GM12878 (cell line): ENCODE measurements around the gene EEF1AKMT3. TPM values are rescaled to one million over a fixed set of nuclear protein-coding genes. Genes with fewer than 3 reads are reported as not detected.
A peak's percentile ranks its signal among the peaks of the same experiment; 100 is the strongest.

Experiments used
- ATAC-seq: fragments of 200-7000 bp; cut with Tn5 transposase; 3 replicates; pipeline ENCODE4 v1.9.1; 2020; ENCODE audit warnings: mild to moderate bottlenecking, moderate library complexity
- BruUV-seq: library from RNA; stranded (reverse); fragments of 400-500 nt; replicated peaks from 2 replicates; lab custom pipeline; 2021; lab: Mats Ljungman, UMichigan
- CTCF ChIA-PET: fragments of 300-600 bp; sonication (Branson Sonifier 250); formaldehyde crosslinking; extraction: SDS; loops from one replicate; lab custom pipeline; 2021; ENCODE audit warnings: inconsistent platforms; lab: Yijun Ruan, JAX
- POLR2A ChIA-PET: fragments of 350-600 bp; formaldehyde crosslinking; extraction: SDS; loops from one replicate; lab custom pipeline; 2021; ENCODE audit warnings: inconsistent platforms; lab: Charles Lee
- RAD21 ChIA-PET: fragments of 300-600 bp; sonication (Branson Sonifier 250); formaldehyde crosslinking; loops from one replicate; lab custom pipeline; 2023; ENCODE audit warnings: antibody characterized with exemption; ENCODE audit not compliant: unreplicated experiment; lab: Charles Lee
- SMC1A ChIA-PET: fragments of 300-600 bp; sonication (Branson Sonifier 250); formaldehyde crosslinking; loops from one replicate; lab custom pipeline; 2023; ENCODE audit not compliant: unreplicated experiment, uncharacterized antibody; lab: Charles Lee
- DNase-seq: peaks from one replicate; pipeline ENCODE4 v3.0.0-alpha.2; 2011; ENCODE audit warnings: low read depth, low spot score
- FAIRE-seq: peaks from 3 replicates; lab custom pipeline; 2011; peaks lifted over from hg19 to GRCh38; lab: Jason Lieb, UNC
- H2AFZ ChIP-seq: 2 replicates; pipeline ENCODE4 v1.6.0; 2011; ENCODE audit warnings: low read depth, low read length, control low read depth; ENCODE audit not compliant: control insufficient read depth
- H3K27ac ChIP-seq: 2 replicates; pipeline ENCODE4 v1.5.1; 2011; ENCODE audit warnings: control low read depth; ENCODE audit not compliant: control insufficient read depth, insufficient read depth
- H3K27me3 ChIP-seq, 2 experiments: replicated peaks in 1 of 2; 2 replicates each; pipeline versions ENCODE4 v1.6.0 to v1.6.1; 2011; ENCODE audit warnings: low read length in 1 of 2; ENCODE audit not compliant: control insufficient read depth in 2 of 2, insufficient read depth in 2 of 2
- H3K36me3 ChIP-seq, 2 experiments: 2 replicates each; pipeline ENCODE4 v1.5.1; 2011; ENCODE audit warnings: low read length in 1 of 2; ENCODE audit not compliant: control insufficient read depth in 2 of 2, insufficient read depth in 2 of 2
- H3K4me1 ChIP-seq: 2 replicates; pipeline ENCODE4 v1.6.1; 2011; ENCODE audit warnings: mild to moderate bottlenecking, low read length, moderate library complexity, mixed read lengths; ENCODE audit not compliant: control insufficient read depth, insufficient read depth
- H3K4me2 ChIP-seq: 2 replicates; pipeline ENCODE4 v1.6.0; 2011; ENCODE audit warnings: control low read depth; ENCODE audit not compliant: control insufficient read depth, insufficient read depth
- H3K4me3 ChIP-seq: fragments of 200-600 bp; sonication (generic); 2 replicates; pipeline ENCODE4 v1.5.1; 2016
- H3K79me2 ChIP-seq: 2 replicates; pipeline ENCODE4 v1.6.0; 2011; ENCODE audit warnings: low read length; ENCODE audit not compliant: control insufficient read depth, insufficient read depth
- H3K9ac ChIP-seq: 2 replicates; pipeline ENCODE4 v1.8.0; 2011; ENCODE audit warnings: low read length, control low read depth, mixed read lengths; ENCODE audit not compliant: control insufficient read depth, insufficient read depth
- H3K9me3 ChIP-seq: replicated peaks from 3 replicates; pipeline ENCODE4 v1.5.1; 2011; ENCODE audit warnings: mild to moderate bottlenecking, low read length; ENCODE audit not compliant: control insufficient read depth, insufficient read depth
- H4K20me1 ChIP-seq: 2 replicates; pipeline ENCODE4 v1.6.0; 2011; ENCODE audit not compliant: control insufficient read depth, insufficient read depth
- CHD1 ChIP-seq: IDR thresholded peaks from 2 replicates; pipeline ENCODE4 v1.6.1; 2012; ENCODE audit warnings: low read depth, low read length, improper control_type of control experiment
- KDM1A ChIP-seq: fragments of 200-600 bp; sonication (generic); IDR thresholded peaks from 2 replicates; pipeline ENCODE4 v1.6.1; 2016; ENCODE audit warnings: borderline replicate concordance
- MLLT1 ChIP-seq: fragments of 450-650 bp; IDR thresholded peaks from 2 replicates; pipeline ENCODE4 v1.6.1; 2016; ENCODE audit warnings: mild to moderate bottlenecking
- MTA3 ChIP-seq: IDR thresholded peaks from 2 replicates; pipeline ENCODE4 v1.6.1; 2012; ENCODE audit warnings: low read length, inconsistent platforms, borderline replicate concordance
- NKRF ChIP-seq: fragments of 450-650 bp; conservative IDR thresholded peaks from 2 replicates; pipeline ENCODE4 v1.6.1; 2017; ENCODE audit warnings: mild to moderate bottlenecking, moderate library complexity
- PAX8 ChIP-seq: fragments of 450-650 bp; IDR thresholded peaks from 2 replicates; pipeline ENCODE4 v1.6.1; 2017; ENCODE audit warnings: mild to moderate bottlenecking, moderate library complexity
- PML ChIP-seq: IDR thresholded peaks from 2 replicates; pipeline ENCODE4 v1.6.1; 2012; ENCODE audit warnings: low read length, inconsistent platforms
- POLR2AphosphoS5 ChIP-seq: IDR thresholded peaks from 2 replicates; pipeline ENCODE4 v1.6.1; 2011; ENCODE audit warnings: mild to moderate bottlenecking, low read length, inconsistent platforms
- REST ChIP-seq: IDR thresholded peaks from 2 replicates; pipeline ENCODE4 v1.6.1; 2012; ENCODE audit warnings: mild to moderate bottlenecking, low read depth, low read length
- SMARCA5 ChIP-seq: fragments of 450-650 bp; IDR thresholded peaks from 2 replicates; pipeline ENCODE4 v1.6.1; 2017; ENCODE audit warnings: mild to moderate bottlenecking
- STAT1 ChIP-seq: fragments of 450-650 bp; conservative IDR thresholded peaks from 2 replicates; pipeline ENCODE4 v1.6.1; 2014; ENCODE audit warnings: antibody characterized with exemption, mild to moderate bottlenecking
- TCF12 ChIP-seq: IDR thresholded peaks from 2 replicates; pipeline ENCODE4 v1.6.1; 2011; ENCODE audit warnings: low read depth, mild to moderate bottlenecking, low read length
- USF1 ChIP-seq: IDR thresholded peaks from 2 replicates; pipeline ENCODE4 v1.6.1; 2011; ENCODE audit warnings: borderline replicate concordance, low read depth, mild to moderate bottlenecking, moderate library complexity, mixed read lengths, low read length; ENCODE audit not compliant: insufficient read depth; ENCODE audit errors: extremely low read length
- WRNIP1 ChIP-seq: IDR thresholded peaks from 2 replicates; pipeline ENCODE4 v1.6.1; 2011; ENCODE audit warnings: low read depth, low read length, improper control_type of control experiment, borderline replicate concordance
- WGBS: methylation state at CpG from one replicate; pipeline ENCODE4 v1.1.6; 2016; ENCODE audit warnings: low lambda C conversion rate; ENCODE audit not compliant: insufficient replicate concordance, insufficient coverage; ENCODE audit errors: missing lambda C conversion rate; 5-methylcytosine and 5-hydroxymethylcytosine counted together
- in situ Hi-C: fragments of 300-500 bp; cut with MboI; formaldehyde crosslinking; loops from 9 replicates; pipeline ENCODE4 v1.14.3; 2018; ENCODE audit warnings: mixed read lengths
- intact Hi-C: fragments of 100-400 bp; cut with micrococcal nuclease; formaldehyde crosslinking; loops from one replicate; pipeline ENCODE4 v1.14.2; 2022; ENCODE audit not compliant: unreplicated experiment
- polyA plus RNA-seq, 11 experiments: library from polyadenylated mRNA; depleted of rRNA in 4 of 11; unstranded in 6 of 11; stranded (reverse) in 5 of 11; fragments of >200 nt; fragmentation: Nextera tagmentation in 4 of 11; fragmentation: Illumina TruSeq in 1 of 11; extraction: Ambion mirVana in 4 of 11; extraction: Trizol in 1 of 11; gene quantifications; 1 replicate in 1 of 11; 2 replicates in 10 of 11; pipeline versions ENCODE4 v1.2.1 to v1.2.3, GENCODE V29; 2011 to 2016; ENCODE audit warnings: inconsistent platforms in 2 of 11, missing spikeins in 2 of 11, low read depth in 1 of 11
- total RNA-seq, 4 experiments: library from RNA; depleted of rRNA in 3 of 4; stranded (reverse); fragments of >200 nt in 3 of 4; fragmentation: Illumina TruSeq in 1 of 4; extraction: Trizol in 1 of 4; gene quantifications; 2 replicates each; pipeline versions ENCODE4 v1.2.1 to v1.2.3, GENCODE V29; 2013 to 2021

The EEF1AKMT3 gene
- total and polyA plus RNA-seq, 10 of the 15 experiments (the other 5 are each of a cell fraction or from before 2014, with no cell fraction given) = 1.2 to 8.2 (median 3.5) TPM

- Histone ChIP-seq H3K79me2 (peaks cover 30% of the 10 kb centered on the region), H3K9ac (peak overlapping the region; percentile 99), H4K20me1 (no peaks in the 10 kb centered on the region), H3K4me2 (peak overlapping the region; percentile 78), H3K27me3 (no peaks in the 10 kb centered on the region), H3K4me1 (peaks cover 25% of the 10 kb centered on the region), H3K36me3 (peaks cover 6 to 7% of the 10 kb centered on the region in 2 experiments), H3K4me3 (peak overlapping the region; percentile 79), H2AFZ (no peak overlapping the region), H3K9me3 (no peaks in the 10 kb centered on the region), H3K27ac (peak overlapping the region; percentile 94)
- ATAC-seq (no peak), FAIRE-seq (no peak), DNase-seq (no peak)
- TF ChIP-seq STAT1 (no peak), REST (no peak), KDM1A (no peak), WRNIP1 (0 out of 2 replicates have a peak, but pooled peaks have one; percentile 31), MTA3 (peak; percentile 17; the same call in 1 of the 2 replicates), CHD1 (no peak), POLR2AphosphoS5 (peak; percentile 36; the same call in 1 of the 2 replicates), SMARCA5 (no peak), PAX8 (no peak), NKRF (no peak), MLLT1 (no peak), TCF12 (no peak), USF1 (no peak), PML (0 out of 2 replicates have a peak, but pooled peaks have one; percentile 27)
- SMC1A ChIA-PET = interaction anchor here (1.8 kb wide), 1 partner anchor 9 kb away, joined by 4 read pairs; no protein-coding TSS in a partner anchor
- in situ Hi-C loops = no loop called here
- intact Hi-C loops = loop anchor here (10.0 kb wide), 1 partner anchor 276 kb away; the partner anchor contains the start of gene ARHGAP9
- POLR2A ChIA-PET = interaction anchor here (0.8 kb wide), 1 partner anchor 9 kb away, joined by 3 read pairs; no protein-coding TSS in a partner anchor
- no TSS peak for BruUV-seq
- 80% methylated on average over 15 of the region's 15 CpGs for WGBS
- RAD21 ChIA-PET = interaction anchor here (1.2 kb wide), 1 partner anchor 9 kb away, joined by 3 read pairs; no protein-coding TSS in a partner anchor
- CTCF ChIA-PET = interaction anchor here (0.8 to 1.9 kb wide), 2 partner anchors 10 to 32 kb away, joined by 3 to 9 read pairs; no protein-coding TSS in a partner anchor
Measured at GRCh38 chr12:57750561-57751431, 21.6 kb upstream of the EEF1AKMT3 start.
